HG03575 (cell line): ENCODE data around the gene SPDYE3.

Experiments
- ATAC-seq: cut with Tn5 transposase; IDR thresholded peaks from one replicate; pipeline ENCODE4 v1.9.1; 2021; ENCODE audit not compliant: unreplicated experiment, insufficient number of reproducible peaks, low FRiP score; ENCODE audit errors: extremely low read depth

Gene SPDYE3

DNA sequence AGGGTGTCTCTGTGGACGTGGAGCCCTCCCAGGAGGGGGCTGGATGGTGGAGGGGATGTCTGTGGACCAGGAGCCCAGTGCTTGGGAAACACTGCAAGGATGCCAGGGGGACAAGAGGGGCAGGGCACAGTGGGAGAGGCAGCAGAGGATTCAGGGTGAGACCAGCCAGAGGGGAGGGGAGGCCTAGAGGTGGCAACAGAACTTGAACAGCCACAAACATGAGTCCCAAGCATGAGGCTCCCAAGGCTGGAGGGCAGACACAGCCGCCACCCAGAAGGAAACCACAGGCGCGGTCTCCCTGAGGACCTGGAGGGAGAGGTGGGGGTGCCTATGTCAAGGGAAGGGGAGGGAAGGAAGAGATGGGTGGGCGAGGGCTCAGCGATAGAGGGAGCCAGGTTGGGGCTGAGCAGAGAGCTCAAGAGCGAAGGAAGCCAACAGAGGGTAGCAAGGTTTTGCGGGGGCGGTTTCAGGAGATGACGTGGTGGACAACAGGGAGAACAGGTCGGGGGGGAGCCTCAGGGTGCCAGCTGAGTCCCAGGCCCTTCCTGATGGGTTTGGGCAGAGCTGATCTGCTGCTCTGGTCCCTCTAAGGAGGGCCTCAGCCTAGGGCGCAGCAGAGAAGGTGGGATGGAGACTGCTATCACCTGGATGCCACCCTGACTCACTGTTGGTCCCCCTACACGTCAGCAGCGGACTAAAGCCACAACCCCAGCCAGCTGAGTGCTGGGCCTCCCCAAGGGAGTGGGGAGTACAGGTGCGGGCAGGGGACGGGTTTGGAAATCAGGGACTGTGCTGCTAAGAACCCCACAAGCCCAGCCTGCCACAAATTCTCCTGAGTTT lies 59.1 kb downstream of the SPDYE3 start:
- no peak for ATAC-seq

DNA sequence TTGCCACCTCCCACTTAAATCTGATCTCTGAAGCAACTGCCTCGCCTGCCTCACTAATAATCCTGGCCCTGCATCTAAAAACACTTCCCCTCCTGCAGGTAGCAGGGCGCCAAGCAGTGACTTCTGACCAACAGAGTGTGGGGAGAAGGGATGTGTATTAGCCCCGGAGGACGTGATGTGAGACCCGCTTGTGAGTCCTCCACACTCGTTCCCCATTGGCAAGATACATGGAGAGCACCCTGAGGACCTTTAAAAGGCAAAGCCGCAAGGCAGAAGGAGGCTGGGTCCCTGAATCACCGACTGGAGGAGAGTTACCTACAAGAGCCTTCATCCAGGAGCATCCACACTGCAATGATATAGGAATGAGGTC lies 59.7 kb downstream of the SPDYE3 start:
- no peak for ATAC-seq

DNA sequence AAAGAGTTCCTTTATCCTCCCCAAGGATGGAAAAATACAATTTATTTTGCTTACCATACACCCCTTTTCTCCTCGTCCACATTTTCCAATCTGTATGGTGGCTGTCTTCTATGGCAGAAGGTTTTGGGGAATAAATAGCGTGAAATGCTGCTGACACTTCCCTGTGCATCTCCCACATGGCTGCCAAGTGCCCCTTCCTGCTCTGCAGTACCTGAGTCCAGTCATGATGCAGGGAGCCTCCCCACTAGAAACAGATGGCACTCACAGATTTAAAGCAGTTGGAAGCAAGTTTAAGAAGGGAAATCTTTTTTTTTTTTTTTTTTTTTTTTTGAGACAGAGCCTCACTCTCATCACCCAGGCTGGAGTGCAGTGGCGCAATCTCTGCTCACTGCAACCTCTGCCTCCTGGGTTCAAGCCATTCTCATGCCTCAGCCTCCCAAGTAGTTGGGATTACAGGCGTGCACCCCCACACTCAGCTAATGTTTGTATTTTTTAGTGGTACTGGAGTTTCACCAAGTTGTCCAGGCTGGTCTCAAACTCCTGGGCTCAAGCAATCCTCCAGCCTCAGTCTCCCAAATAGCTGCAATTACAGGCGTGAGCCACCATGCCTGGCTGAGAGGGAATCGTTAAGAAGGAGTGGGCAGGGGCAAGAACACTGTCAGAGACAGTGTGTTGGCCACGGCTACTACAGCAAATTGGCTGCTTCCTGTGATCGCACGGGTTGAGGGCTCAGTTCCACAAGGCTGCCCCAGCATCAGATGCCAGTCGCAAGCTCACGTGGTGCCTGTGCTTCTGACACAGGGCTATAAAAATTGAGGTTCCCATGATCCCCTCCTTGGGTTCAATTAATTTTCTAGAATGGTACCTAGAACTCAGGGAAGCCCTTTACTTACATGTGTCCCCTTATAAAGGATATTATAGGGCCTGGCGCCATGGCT lies 60.4 kb downstream of the SPDYE3 start:
- no peak for ATAC-seq

DNA sequence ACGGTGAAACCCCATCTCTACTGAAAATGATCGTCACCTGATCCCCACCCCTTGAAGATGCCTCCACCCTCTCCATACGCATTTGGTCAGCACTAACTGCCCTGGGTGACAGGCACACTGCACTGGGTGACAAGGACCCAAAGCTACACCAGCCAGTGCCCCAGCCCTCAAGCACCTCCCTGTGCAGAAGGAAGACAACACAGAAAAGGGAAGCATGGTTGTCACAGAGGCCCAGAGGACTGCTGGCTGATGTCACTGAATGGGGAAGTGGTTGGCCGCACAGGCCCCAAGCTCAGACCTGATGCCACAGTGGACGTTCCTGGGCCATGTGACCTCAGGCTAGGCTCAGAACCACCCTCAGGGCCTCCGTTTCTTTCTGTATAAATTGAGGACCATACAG lies 61.6 kb downstream of the SPDYE3 start:
- peak; percentile 32 for ATAC-seq

DNA sequence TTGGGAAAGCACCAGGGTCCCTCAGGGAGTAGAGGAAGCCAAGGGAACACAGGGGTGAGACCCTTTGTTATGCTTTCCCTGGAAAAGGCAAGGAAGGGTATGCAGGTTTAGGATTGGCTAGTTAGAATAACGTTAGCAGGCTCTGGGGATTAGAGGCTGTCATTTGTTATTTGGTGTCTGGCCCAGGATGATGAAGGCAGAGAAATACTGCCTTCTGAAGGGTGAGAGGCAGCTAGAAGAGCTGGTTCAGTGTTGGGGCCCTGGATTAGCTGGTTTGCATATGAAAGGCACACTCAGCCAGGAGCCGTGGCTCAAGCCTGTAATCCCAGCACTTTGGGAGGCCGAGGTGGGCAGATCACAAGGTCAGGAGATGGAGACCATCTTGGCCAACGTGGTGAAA lies 62.8 kb downstream of the SPDYE3 start:
- no peak for ATAC-seq

DNA sequence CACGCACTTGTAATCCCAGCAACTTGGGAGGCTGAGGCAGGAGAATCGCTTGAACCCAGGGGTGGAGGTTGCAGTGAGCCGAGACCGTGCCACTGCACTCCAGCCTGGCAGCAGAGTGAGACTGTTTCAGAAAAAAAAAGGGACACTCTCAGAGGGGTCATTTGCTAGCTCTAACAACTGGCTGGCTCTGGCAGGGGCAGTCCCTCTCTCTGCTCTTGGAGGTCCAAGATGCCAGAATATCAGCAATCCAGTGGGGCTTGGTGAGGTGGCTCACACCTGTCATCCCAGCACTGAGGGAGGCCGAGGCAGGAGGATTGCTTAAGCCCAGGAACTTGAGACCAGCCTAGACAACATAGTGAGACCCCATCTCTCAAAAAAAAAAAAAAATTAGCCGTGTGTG lies 63.2 kb downstream of the SPDYE3 start:
- no peak for ATAC-seq

DNA sequence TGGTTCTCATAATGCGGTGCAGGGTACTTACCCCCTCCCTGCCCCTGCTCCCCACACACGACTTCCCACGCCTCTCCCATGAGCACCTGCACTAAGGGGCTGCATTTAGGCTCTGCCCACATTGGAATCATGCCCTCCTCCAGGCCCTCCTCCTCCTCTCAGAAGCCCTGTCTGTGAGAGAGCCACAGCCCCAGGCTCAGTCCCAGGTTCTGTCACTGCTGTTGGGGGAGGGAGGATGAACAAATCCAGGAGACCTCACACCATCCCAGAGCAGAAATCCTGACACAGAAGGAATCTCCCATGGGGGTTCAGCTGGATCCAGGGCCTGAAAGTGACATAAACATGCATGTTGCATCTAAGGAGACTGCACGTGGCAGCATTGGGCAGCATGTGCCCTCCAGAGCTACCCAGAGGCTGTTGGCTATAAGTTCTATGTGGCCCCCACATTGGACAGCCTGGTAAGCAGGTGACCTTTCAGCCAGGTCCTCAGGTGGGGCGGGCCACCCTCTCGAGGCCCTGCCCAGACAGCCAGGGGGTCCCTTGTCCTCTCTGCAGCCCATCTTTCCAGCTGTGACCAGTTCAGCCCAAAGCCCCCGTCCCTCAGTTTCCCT lies 64.2 kb downstream of the SPDYE3 start:
- no peak for ATAC-seq
